ENCODE measurements around the gene CEP135. TPM values are rescaled to one million over a fixed set of nuclear protein-coding genes. Genes with fewer than 3 reads are reported as not detected.

The CEP135 gene
- polyA plus RNA-seq, 1 donor (not counting 4 experiments of a cell fraction or from before 2014, with no cell fraction given): 5.4 TPM

GRCh38 chr4:56048702-56049431 lies 100.1 kb downstream of the CEP135 start:
- peak; percentile 47 for TF ChIP-seq EZH2 (IDR thresholded peaks at IDR 0.05; ENCODE audit: low read length)
- TF ChIP-seq CTCF (optimal IDR thresholded peaks at IDR 0.05 in 1 of 3, IDR thresholded peaks at IDR 0.05 in 1 of 3, conservative IDR thresholded peaks at IDR 0.05 in 1 of 3; ENCODE audit: extremely low read depth in 1 of 3, insufficient read depth in 2 of 3, low read length in 3 of 3): peak in 2 of 3 experiments; percentile 49 to 76
- peak overlapping the region; percentile 95 for H3K4me2 ChIP-seq (ENCODE audit: control insufficient read depth, extremely low read depth, insufficient read depth, low read depth, low read length)
- H3K9me3 ChIP-seq (ENCODE audit: control insufficient read depth, low read depth, low read length): no peaks in the 10 kb centered on the region
- dilution Hi-C loops (cut with MboI; ENCODE audit: extremely low pct_ligation_motif_present, low sequenced_read_pairs): no loop called here
- no peak overlapping the region for H3K27ac ChIP-seq (ENCODE audit: control insufficient read depth, insufficient read depth, low read length)
- FAIRE-seq (no peak), DNase-seq (ENCODE audit: low read depth, low spot score) (no peak)
- peak overlapping the region; percentile 34 to 65 (median 62) for H3K4me3 ChIP-seq (ENCODE audit: control insufficient read depth in 2 of 3, extremely low read depth in 1 of 3, insufficient read depth in 2 of 3, low read depth in 1 of 3, low read length in 3 of 3)
- H3K27me3 ChIP-seq (ENCODE audit: control insufficient read depth, extremely low read depth, insufficient read depth, low read length): peaks cover 32% of the 10 kb centered on the region
- no peaks in the 10 kb centered on the region for H3K9me1 ChIP-seq (ENCODE audit: control insufficient read depth, extremely low read depth, insufficient read depth, low read length)
- no peak overlapping the region for H3K9ac ChIP-seq (ENCODE audit: control insufficient read depth, extremely low read depth, insufficient read depth, low read length)
- peaks cover 5% of the 10 kb centered on the region for H3K4me1 ChIP-seq (ENCODE audit: control insufficient read depth, extremely low read depth, insufficient read depth, low read length)
- H2AFZ ChIP-seq (ENCODE audit: control insufficient read depth, low read length): peak overlapping the region; percentile 45
- no peaks in the 10 kb centered on the region for H4K20me1 ChIP-seq (ENCODE audit: control insufficient read depth, extremely low read depth, insufficient read depth, low read length)
- no peaks in the 10 kb centered on the region for H3K79me2 ChIP-seq (ENCODE audit: control insufficient read depth, insufficient read depth, low read length)
- H3K36me3 ChIP-seq (ENCODE audit: control insufficient read depth in 2 of 2, extremely low read depth in 1 of 2, insufficient read depth in 2 of 2, low read length in 2 of 2): no peaks in the 10 kb centered on the region

- no peaks in the 10 kb centered on the region for H3K36me3 ChIP-seq (ENCODE audit: control insufficient read depth in 2 of 2, extremely low read depth in 1 of 2, insufficient read depth in 2 of 2, low read length in 2 of 2)
- no peak overlapping the region for H3K9ac ChIP-seq (ENCODE audit: control insufficient read depth, extremely low read depth, insufficient read depth, low read length)
- H3K79me2 ChIP-seq (ENCODE audit: control insufficient read depth, insufficient read depth, low read length): no peaks in the 10 kb centered on the region
- H4K20me1 ChIP-seq (ENCODE audit: control insufficient read depth, extremely low read depth, insufficient read depth, low read length): no peaks in the 10 kb centered on the region
- H3K27ac ChIP-seq (ENCODE audit: control insufficient read depth, insufficient read depth, low read length): no peak overlapping the region
- no peaks in the 10 kb centered on the region for H3K9me1 ChIP-seq (ENCODE audit: control insufficient read depth, extremely low read depth, insufficient read depth, low read length)
- H3K4me3 ChIP-seq (ENCODE audit: control insufficient read depth in 2 of 3, extremely low read depth in 1 of 3, insufficient read depth in 2 of 3, low read depth in 1 of 3, low read length in 3 of 3): no peak overlapping the region
- H3K4me1 ChIP-seq (ENCODE audit: control insufficient read depth, extremely low read depth, insufficient read depth, low read length): peaks cover 5% of the 10 kb centered on the region
- no peak overlapping the region for H3K4me2 ChIP-seq (ENCODE audit: control insufficient read depth, extremely low read depth, insufficient read depth, low read depth, low read length)
- TF ChIP-seq CTCF (optimal IDR thresholded peaks at IDR 0.05 in 1 of 3, IDR thresholded peaks at IDR 0.05 in 1 of 3, conservative IDR thresholded peaks at IDR 0.05 in 1 of 3; ENCODE audit: extremely low read depth in 1 of 3, insufficient read depth in 2 of 3, low read length in 3 of 3) (no peak), EZH2 (IDR thresholded peaks at IDR 0.05; ENCODE audit: low read length) (no peak)
- no peak for FAIRE-seq
- dilution Hi-C loops (cut with MboI; ENCODE audit: extremely low pct_ligation_motif_present, low sequenced_read_pairs): no loop called here
- no peak for DNase-seq (ENCODE audit: low read depth, low spot score)
- peaks cover 39% of the 10 kb centered on the region for H3K27me3 ChIP-seq (ENCODE audit: control insufficient read depth, extremely low read depth, insufficient read depth, low read length)
- no peaks in the 10 kb centered on the region for H3K9me3 ChIP-seq (ENCODE audit: control insufficient read depth, low read depth, low read length)
- H2AFZ ChIP-seq (ENCODE audit: control insufficient read depth, low read length): no peak overlapping the region
Measured at GRCh38 chr4:56050625-56051024, 101.9 kb downstream of the CEP135 start.

Data from keratinocyte (primary cell).